ENCODE results near the gene BRD7.
A peak's percentile ranks its signal among the peaks of the same experiment; 100 is the strongest.

Gene BRD7

GRCh38 chr16:50368410-50369132 is at the start of gene BRD7:
BRD7 (minus strand) TSS chr16:50368988; CDS start chr16:50368774, 214 bp downstream.
- H3K4me1 Mint-ChIP-seq: peaks cover 52% of the 10 kb centered on the region

GRCh38 chr16:50416388-50416787 is 47.6 kb upstream of the BRD7 start:
- H3K9me3 Mint-ChIP-seq: peaks cover 33% of the 10 kb centered on the region
- H3K36me3 Mint-ChIP-seq: peaks cover 12% of the 10 kb centered on the region
- H3K27me3 Mint-ChIP-seq: peaks cover 6% of the 10 kb centered on the region
- H3K27ac Mint-ChIP-seq: no peak overlapping the region
- no peaks in the 10 kb centered on the region for H3K4me1 Mint-ChIP-seq
- no peak overlapping the region for H3K4me3 Mint-ChIP-seq

More at GRCh38 chr16:50368410-50369132, at the start of gene BRD7:
- no peaks in the 10 kb centered on the region for H3K9me3 Mint-ChIP-seq
- no peaks in the 10 kb centered on the region for H3K27me3 Mint-ChIP-seq
- H3K4me3 Mint-ChIP-seq: peak within 1 kb of the TSS; percentile 96
- H3K27ac Mint-ChIP-seq: peak within 1 kb of the TSS; percentile 95
- peaks cover 11% of the 10 kb centered on the region for H3K36me3 Mint-ChIP-seq

- Mint-ChIP-seq H3K36me3 (peaks cover 2% of the 10 kb centered on the region), H3K9me3 (peaks cover 21% of the 10 kb centered on the region), H3K4me1 (no peaks in the 10 kb centered on the region), H3K4me3 (no peak overlapping the region), H3K27ac (no peak overlapping the region), H3K27me3 (peaks cover 1% of the 10 kb centered on the region)
Measured at GRCh38 chr16:50414152-50414551, 45.4 kb upstream of the BRD7 start.

- H3K4me1 Mint-ChIP-seq: no peaks in the 10 kb centered on the region
- peaks cover 2% of the 10 kb centered on the region for H3K36me3 Mint-ChIP-seq
- peaks cover under 1% of the 10 kb centered on the region for H3K27me3 Mint-ChIP-seq
- peaks cover 4% of the 10 kb centered on the region for H3K9me3 Mint-ChIP-seq
- H3K4me3 Mint-ChIP-seq: no peak overlapping the region
- H3K27ac Mint-ChIP-seq: no peak overlapping the region
Measured at GRCh38 chr16:50411034-50411433, 42.2 kb upstream of the BRD7 start.

- Mint-ChIP-seq H3K27ac (no peak overlapping the region), H3K4me1 (no peaks in the 10 kb centered on the region), H3K27me3 (no peaks in the 10 kb centered on the region), H3K9me3 (no peaks in the 10 kb centered on the region), H3K4me3 (no peak overlapping the region), H3K36me3 (peaks cover 2% of the 10 kb centered on the region)
Measured at GRCh38 chr16:50408001-50408561, 39.3 kb upstream of the BRD7 start.

GRCh38 chr16:50407351-50407750 is 38.6 kb upstream of the BRD7 start:
- Mint-ChIP-seq H3K27ac (no peak overlapping the region), H3K27me3 (no peaks in the 10 kb centered on the region), H3K36me3 (peaks cover 2% of the 10 kb centered on the region), H3K4me3 (no peak overlapping the region), H3K4me1 (no peaks in the 10 kb centered on the region), H3K9me3 (no peaks in the 10 kb centered on the region)

- Mint-ChIP-seq H3K27me3 (no peaks in the 10 kb centered on the region), H3K4me1 (peaks cover 7% of the 10 kb centered on the region), H3K4me3 (no peak overlapping the region), H3K9me3 (no peaks in the 10 kb centered on the region), H3K27ac (no peak overlapping the region), H3K36me3 (peaks cover 2% of the 10 kb centered on the region)
Measured at GRCh38 chr16:50403491-50403890, 34.7 kb upstream of the BRD7 start.

- Mint-ChIP-seq H3K4me3 (no peak overlapping the region), H3K36me3 (no peaks in the 10 kb centered on the region), H3K27me3 (no peaks in the 10 kb centered on the region), H3K27ac (no peak overlapping the region), H3K4me1 (peaks cover 7% of the 10 kb centered on the region), H3K9me3 (no peaks in the 10 kb centered on the region)
Measured at GRCh38 chr16:50402298-50402895, 33.6 kb upstream of the BRD7 start.

GRCh38 chr16:50401355-50401754 is 32.6 kb upstream of the BRD7 start:
- Mint-ChIP-seq H3K4me3 (no peak overlapping the region), H3K27me3 (no peaks in the 10 kb centered on the region), H3K36me3 (no peaks in the 10 kb centered on the region), H3K4me1 (peaks cover 18% of the 10 kb centered on the region), H3K9me3 (no peaks in the 10 kb centered on the region), H3K27ac (no peak overlapping the region)

- H3K9me3 Mint-ChIP-seq: no peaks in the 10 kb centered on the region
- H3K27ac Mint-ChIP-seq: no peak overlapping the region
- H3K36me3 Mint-ChIP-seq: no peaks in the 10 kb centered on the region
- no peak overlapping the region for H3K4me3 Mint-ChIP-seq
- no peaks in the 10 kb centered on the region for H3K27me3 Mint-ChIP-seq
- H3K4me1 Mint-ChIP-seq: peaks cover 21% of the 10 kb centered on the region
Measured at GRCh38 chr16:50400967-50401348, 32.2 kb upstream of the BRD7 start.

- Mint-ChIP-seq H3K36me3 (no peaks in the 10 kb centered on the region), H3K27ac (no peak overlapping the region), H3K4me3 (no peak overlapping the region), H3K4me1 (peaks cover 27% of the 10 kb centered on the region), H3K9me3 (no peaks in the 10 kb centered on the region), H3K27me3 (no peaks in the 10 kb centered on the region)
Measured at GRCh38 chr16:50400312-50400966, 31.7 kb upstream of the BRD7 start.

GRCh38 chr16:50399411-50399810 is 30.6 kb upstream of the BRD7 start:
- Mint-ChIP-seq H3K9me3 (no peaks in the 10 kb centered on the region), H3K27ac (no peak overlapping the region), H3K4me3 (no peak overlapping the region), H3K27me3 (no peaks in the 10 kb centered on the region), H3K4me1 (peaks cover 33% of the 10 kb centered on the region), H3K36me3 (no peaks in the 10 kb centered on the region)

- H3K36me3 Mint-ChIP-seq: no peaks in the 10 kb centered on the region
- H3K27ac Mint-ChIP-seq: no peak overlapping the region
- peaks cover 33% of the 10 kb centered on the region for H3K4me1 Mint-ChIP-seq
- no peaks in the 10 kb centered on the region for H3K9me3 Mint-ChIP-seq
- no peak overlapping the region for H3K4me3 Mint-ChIP-seq
- H3K27me3 Mint-ChIP-seq: no peaks in the 10 kb centered on the region
Measured at GRCh38 chr16:50398336-50398735, 29.5 kb upstream of the BRD7 start.

- H3K4me3 Mint-ChIP-seq: no peak overlapping the region
- H3K36me3 Mint-ChIP-seq: no peaks in the 10 kb centered on the region
- H3K4me1 Mint-ChIP-seq: peaks cover 33% of the 10 kb centered on the region
- H3K27ac Mint-ChIP-seq: peak overlapping the region; percentile 14
- H3K9me3 Mint-ChIP-seq: no peaks in the 10 kb centered on the region
- H3K27me3 Mint-ChIP-seq: no peaks in the 10 kb centered on the region
Measured at GRCh38 chr16:50396761-50397535, 28.2 kb upstream of the BRD7 start.

Data from activated naive CD4-positive, alpha-beta T cell treated with anti-CD3 and anti-CD28 coated beads, Interleukin-2, amount 50 U/mL, for 24 hours (primary cell).